Neural cell (in vitro differentiated cells): ENCODE data around the gene ASCL2. TPM values are rescaled to one million over a fixed set of nuclear protein-coding genes. Genes with fewer than 3 reads are reported as not detected.

ENCODE experiments used
- H2AFZ ChIP-seq: fragments of 200-600, 300-800 bp; sonication (generic), shearing (Covaris generic); 2 replicates; pipeline ENCODE4 v1.6.0; 2014; ENCODE audit warnings: low read depth, mild to moderate bottlenecking, antibody characterized with exemption, low read length, moderate library complexity
- H3F3A ChIP-seq: fragments of 200-600 bp; shearing (Covaris generic); 2 replicates; pipeline ENCODE4 v1.6.1; 2016; ENCODE audit warnings: mild to moderate bottlenecking, moderate library complexity, mixed read lengths, antibody characterized with exemption, low read length; ENCODE audit not compliant: insufficient read depth, poor library complexity, severe bottlenecking
- H3K27ac ChIP-seq: fragments of 200-600, 300-800 bp; sonication (generic), shearing (Covaris generic); 2 replicates; pipeline ENCODE4 v1.5.1; 2014; ENCODE audit warnings: mild to moderate bottlenecking, low read length, moderate library complexity
- H3K27me3 ChIP-seq: fragments of 300-800, 200-600 bp; sonication (generic), shearing (Covaris generic); 2 replicates; pipeline ENCODE4 v1.6.0; 2014; ENCODE audit warnings: mild to moderate bottlenecking, low read depth, low read length, moderate library complexity; ENCODE audit not compliant: insufficient read depth
- H3K36me3 ChIP-seq: fragments of 300-800, 200-600 bp; sonication (generic), shearing (Covaris generic); 2 replicates; pipeline ENCODE4 v1.5.1; 2014; ENCODE audit warnings: mild to moderate bottlenecking, antibody characterized with exemption, low read length, moderate library complexity; ENCODE audit not compliant: insufficient read depth
- H3K4me2 ChIP-seq: fragments of 300-800, 200-600 bp; sonication (generic), shearing (Covaris generic); 2 replicates; pipeline ENCODE4 v1.6.0; 2014; ENCODE audit warnings: mild to moderate bottlenecking, low read length
- H3K4me3 ChIP-seq: fragments of 300-800, 200-600 bp; sonication (generic), shearing (Covaris generic); 2 replicates; pipeline ENCODE4 v1.5.1; 2014; ENCODE audit warnings: mild to moderate bottlenecking, low read length, moderate library complexity
- H3K79me2 ChIP-seq: fragments of 200-600 bp; shearing (Covaris generic); replicated peaks from 2 replicates; pipeline ENCODE4 v1.6.0; 2014; ENCODE audit warnings: mild to moderate bottlenecking, low read length, moderate library complexity; ENCODE audit not compliant: insufficient read depth
- H3K9ac ChIP-seq: fragments of 300-800, 200-600 bp; sonication (generic), shearing (Covaris generic); 2 replicates; pipeline ENCODE4 v1.6.1; 2016; ENCODE audit warnings: mild to moderate bottlenecking, low read length, mixed read lengths
- H3K9me2 ChIP-seq: fragments of 200-600 bp; shearing (Covaris generic); 2 replicates; pipeline ENCODE4 v1.6.1; 2016; ENCODE audit warnings: mild to moderate bottlenecking, low read length, mixed read lengths; ENCODE audit not compliant: insufficient read depth
- H3K9me3 ChIP-seq: fragments of 200-600, 300-800 bp; sonication (generic), shearing (Covaris generic); 2 replicates; pipeline ENCODE4 v1.6.1; 2016; ENCODE audit warnings: mild to moderate bottlenecking, mixed run types, low read length, moderate library complexity, mixed read lengths
- H4K20me1 ChIP-seq: fragments of 200-600 bp; shearing (Covaris generic); 2 replicates; pipeline ENCODE4 v1.6.1; 2016; ENCODE audit warnings: mild to moderate bottlenecking, mixed run types; ENCODE audit not compliant: insufficient read depth
- EP300 ChIP-seq: fragments of 450-650 bp; conservative IDR thresholded peaks from 2 replicates; pipeline ENCODE4 v1.6.1; 2014; ENCODE audit warnings: antibody characterized with exemption, mild to moderate bottlenecking, moderate library complexity; ENCODE audit not compliant: poor library complexity, severe bottlenecking
- EZH2 ChIP-seq: fragments of 200-600, 300-800 bp; shearing (Covaris generic), sonication (generic); IDR thresholded peaks from 2 replicates; pipeline ENCODE4 v1.6.1; 2014; ENCODE audit warnings: antibody characterized with exemption, low read length, borderline replicate concordance, mild to moderate bottlenecking; ENCODE audit not compliant: insufficient read depth, poor library complexity, severe bottlenecking
- MXI1 ChIP-seq: fragments of 450-650 bp; conservative IDR thresholded peaks from 2 replicates; pipeline ENCODE4 v1.6.1; 2014; ENCODE audit warnings: antibody characterized with exemption, mild to moderate bottlenecking; ENCODE audit not compliant: poor library complexity, severe bottlenecking
- POLR2AphosphoS5 ChIP-seq: IDR thresholded peaks from 2 replicates; pipeline ENCODE4 v1.6.1; 2012
- RAD21 ChIP-seq: fragments of 450-650 bp; conservative IDR thresholded peaks from 2 replicates; pipeline ENCODE4 v1.6.1; 2014; ENCODE audit warnings: antibody characterized with exemption, mild to moderate bottlenecking, moderate library complexity
- REST ChIP-seq: IDR thresholded peaks from 2 replicates; pipeline ENCODE4 v1.6.1; 2012; ENCODE audit warnings: borderline replicate concordance
- SMC3 ChIP-seq: fragments of 450-650 bp; conservative IDR thresholded peaks from 2 replicates; pipeline ENCODE4 v1.6.1; 2014; ENCODE audit warnings: antibody characterized with exemption, mild to moderate bottlenecking, moderate library complexity; ENCODE audit not compliant: poor library complexity
- TAF1 ChIP-seq: IDR thresholded peaks from 2 replicates; pipeline ENCODE4 v1.6.1; 2012; ENCODE audit warnings: low read depth
- polyA plus RNA-seq: library from polyadenylated mRNA; depleted of rRNA; stranded (reverse); fragments of >200 nt; gene quantifications from 2 replicates; pipeline ENCODE4 v1.2.3, GENCODE V29; 2014
- TF ChIP-seq, protein P1 (sequence below): fragments of 450-650 bp; IDR thresholded peaks from 2 replicates; pipeline ENCODE4 v1.5.1; 2014; ENCODE audit warnings: antibody characterized with exemption, mild to moderate bottlenecking, moderate library complexity; ENCODE audit not compliant: poor library complexity, severe bottlenecking

The ASCL2 gene
- polyA plus RNA-seq, 1 donor from 2014 or later: not detected

- H3K27me3 ChIP-seq: no peaks in the 10 kb centered on the region
- no peaks in the 10 kb centered on the region for H3K9me2 ChIP-seq
- TF ChIP-seq, protein P1, sequence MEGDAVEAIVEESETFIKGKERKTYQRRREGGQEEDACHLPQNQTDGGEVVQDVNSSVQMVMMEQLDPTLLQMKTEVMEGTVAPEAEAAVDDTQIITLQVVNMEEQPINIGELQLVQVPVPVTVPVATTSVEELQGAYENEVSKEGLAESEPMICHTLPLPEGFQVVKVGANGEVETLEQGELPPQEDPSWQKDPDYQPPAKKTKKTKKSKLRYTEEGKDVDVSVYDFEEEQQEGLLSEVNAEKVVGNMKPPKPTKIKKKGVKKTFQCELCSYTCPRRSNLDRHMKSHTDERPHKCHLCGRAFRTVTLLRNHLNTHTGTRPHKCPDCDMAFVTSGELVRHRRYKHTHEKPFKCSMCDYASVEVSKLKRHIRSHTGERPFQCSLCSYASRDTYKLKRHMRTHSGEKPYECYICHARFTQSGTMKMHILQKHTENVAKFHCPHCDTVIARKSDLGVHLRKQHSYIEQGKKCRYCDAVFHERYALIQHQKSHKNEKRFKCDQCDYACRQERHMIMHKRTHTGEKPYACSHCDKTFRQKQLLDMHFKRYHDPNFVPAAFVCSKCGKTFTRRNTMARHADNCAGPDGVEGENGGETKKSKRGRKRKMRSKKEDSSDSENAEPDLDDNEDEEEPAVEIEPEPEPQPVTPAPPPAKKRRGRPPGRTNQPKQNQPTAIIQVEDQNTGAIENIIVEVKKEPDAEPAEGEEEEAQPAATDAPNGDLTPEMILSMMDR: no peak
- no peak for TF ChIP-seq MXI1
- no peak for TF ChIP-seq REST
- no peak for TF ChIP-seq SMC3
- TF ChIP-seq POLR2AphosphoS5: no peak
- no peaks in the 10 kb centered on the region for H3F3A ChIP-seq
- H3K79me2 ChIP-seq: no peaks in the 10 kb centered on the region
- no peak overlapping the region for H3K27ac ChIP-seq
- H3K9me3 ChIP-seq: no peaks in the 10 kb centered on the region
- no peak overlapping the region for H2AFZ ChIP-seq
- no peak overlapping the region for H3K4me2 ChIP-seq
- no peaks in the 10 kb centered on the region for H3K36me3 ChIP-seq
- no peak overlapping the region for H3K9ac ChIP-seq
- no peaks in the 10 kb centered on the region for H4K20me1 ChIP-seq
- H3K4me3 ChIP-seq: no peak overlapping the region
These were observed 38.3 kb upstream of the ASCL2 start for GRCh38 chr11:2308713-2309112.

GRCh38 chr11:2307501-2308331, 37.3 kb upstream of the ASCL2 start:
- Histone ChIP-seq H3K9ac (no peak overlapping the region), H3K27me3 (no peaks in the 10 kb centered on the region), H3K79me2 (no peaks in the 10 kb centered on the region), H3K36me3 (no peaks in the 10 kb centered on the region), H3K9me2 (no peaks in the 10 kb centered on the region), H3K4me2 (no peak overlapping the region), H3K27ac (no peak overlapping the region), H3K4me3 (no peak overlapping the region), H3F3A (no peaks in the 10 kb centered on the region), H3K9me3 (no peaks in the 10 kb centered on the region), H2AFZ (no peak overlapping the region), H4K20me1 (no peaks in the 10 kb centered on the region)
- TF ChIP-seq SMC3 (no peak), EP300 (no peak), MXI1 (no peak), REST (no peak), TAF1 (no peak), POLR2AphosphoS5 (no peak), EZH2 (no peak), RAD21 (no peak)
- TF ChIP-seq, protein P1: no peak
